ENCODE data around the gene BRINP1. TPM values are rescaled to one million over a fixed set of nuclear protein-coding genes. Genes with fewer than 3 reads are reported as not detected.

The BRINP1 gene
- total RNA-seq, 1 donor from 2014 or later = 14.0 TPM

- Mint-ChIP-seq H3K27me3 (ENCODE audit: unreplicated experiment) (peaks cover 2% of the 10 kb centered on the region), H3K36me3 (ENCODE audit: unreplicated experiment) (peaks cover 19% of the 10 kb centered on the region), H3K4me1 (ENCODE audit: low read depth, unreplicated experiment) (peaks cover 4% of the 10 kb centered on the region), H3K9me3 (ENCODE audit: unreplicated experiment) (peaks cover 11% of the 10 kb centered on the region), H3K4me3 (ENCODE audit: unreplicated experiment) (no peak overlapping the region), H3K27ac (ENCODE audit: unreplicated experiment) (no peak overlapping the region)
- DNase-seq = no peak
- TF ChIP-seq, protein P1, sequence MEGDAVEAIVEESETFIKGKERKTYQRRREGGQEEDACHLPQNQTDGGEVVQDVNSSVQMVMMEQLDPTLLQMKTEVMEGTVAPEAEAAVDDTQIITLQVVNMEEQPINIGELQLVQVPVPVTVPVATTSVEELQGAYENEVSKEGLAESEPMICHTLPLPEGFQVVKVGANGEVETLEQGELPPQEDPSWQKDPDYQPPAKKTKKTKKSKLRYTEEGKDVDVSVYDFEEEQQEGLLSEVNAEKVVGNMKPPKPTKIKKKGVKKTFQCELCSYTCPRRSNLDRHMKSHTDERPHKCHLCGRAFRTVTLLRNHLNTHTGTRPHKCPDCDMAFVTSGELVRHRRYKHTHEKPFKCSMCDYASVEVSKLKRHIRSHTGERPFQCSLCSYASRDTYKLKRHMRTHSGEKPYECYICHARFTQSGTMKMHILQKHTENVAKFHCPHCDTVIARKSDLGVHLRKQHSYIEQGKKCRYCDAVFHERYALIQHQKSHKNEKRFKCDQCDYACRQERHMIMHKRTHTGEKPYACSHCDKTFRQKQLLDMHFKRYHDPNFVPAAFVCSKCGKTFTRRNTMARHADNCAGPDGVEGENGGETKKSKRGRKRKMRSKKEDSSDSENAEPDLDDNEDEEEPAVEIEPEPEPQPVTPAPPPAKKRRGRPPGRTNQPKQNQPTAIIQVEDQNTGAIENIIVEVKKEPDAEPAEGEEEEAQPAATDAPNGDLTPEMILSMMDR (IDR thresholded peaks at IDR 0.05; ENCODE audit: partially characterized antibody, unreplicated experiment) = no peak
Measured at GRCh38 chr9:119166096-119166495, 203.1 kb downstream of the BRINP1 start.

DNA sequence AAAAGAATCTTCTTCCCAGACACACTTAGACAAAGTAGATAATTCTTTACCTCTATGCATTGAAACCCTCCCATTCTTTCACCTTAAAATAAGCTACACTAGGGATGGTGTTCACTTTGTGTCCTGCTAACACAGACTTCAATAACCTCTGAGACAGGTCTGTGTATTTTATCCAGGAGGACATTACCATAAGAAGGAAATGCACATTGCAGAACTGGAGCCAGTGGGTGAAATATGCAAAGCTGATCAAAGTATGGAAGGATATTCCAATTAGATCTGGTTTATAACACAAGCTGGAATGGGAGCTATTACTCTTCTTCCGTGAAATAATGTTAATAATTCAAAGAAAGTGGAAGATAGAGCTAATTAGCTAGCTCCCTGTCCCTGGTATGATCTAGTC lies 204.1 kb downstream of the BRINP1 start:
- peaks cover 2% of the 10 kb centered on the region for H3K27me3 Mint-ChIP-seq (ENCODE audit: unreplicated experiment)
- H3K4me3 Mint-ChIP-seq (ENCODE audit: unreplicated experiment) = no peak overlapping the region
- H3K27ac Mint-ChIP-seq (ENCODE audit: unreplicated experiment) = no peak overlapping the region
- peaks cover 4% of the 10 kb centered on the region for H3K4me1 Mint-ChIP-seq (ENCODE audit: low read depth, unreplicated experiment)
- TF ChIP-seq, protein P1 (IDR thresholded peaks at IDR 0.05; ENCODE audit: partially characterized antibody, unreplicated experiment) = no peak
- H3K9me3 Mint-ChIP-seq (ENCODE audit: unreplicated experiment) = peaks cover 11% of the 10 kb centered on the region
- no peak for DNase-seq
- H3K36me3 Mint-ChIP-seq (ENCODE audit: unreplicated experiment) = peaks cover 19% of the 10 kb centered on the region

DNA sequence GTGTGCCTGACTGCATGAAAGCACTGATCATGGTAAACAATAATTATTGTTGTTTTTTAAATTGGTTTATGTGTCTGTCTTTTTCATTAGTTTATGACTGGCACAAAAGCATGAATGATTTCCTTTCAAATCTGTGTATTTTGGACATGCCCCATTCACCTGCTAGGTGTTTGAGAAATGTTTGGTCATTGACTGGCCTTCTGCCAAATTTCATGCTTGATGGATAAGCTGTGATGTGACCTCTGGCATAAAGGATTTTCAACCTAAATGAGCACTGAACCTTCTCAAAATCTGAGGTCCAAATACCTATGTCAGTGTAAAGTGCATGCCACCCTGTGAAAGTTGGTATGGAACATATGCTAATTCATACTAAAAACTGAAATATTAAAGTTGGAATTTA lies 204.5 kb downstream of the BRINP1 start:
- Mint-ChIP-seq H3K9me3 (ENCODE audit: unreplicated experiment) (peaks cover 11% of the 10 kb centered on the region), H3K27me3 (ENCODE audit: unreplicated experiment) (peaks cover 2% of the 10 kb centered on the region), H3K4me3 (ENCODE audit: unreplicated experiment) (no peak overlapping the region), H3K27ac (ENCODE audit: unreplicated experiment) (no peak overlapping the region), H3K4me1 (ENCODE audit: low read depth, unreplicated experiment) (peaks cover 4% of the 10 kb centered on the region), H3K36me3 (ENCODE audit: unreplicated experiment) (peaks cover 19% of the 10 kb centered on the region)
- no peak for DNase-seq
- TF ChIP-seq, protein P1 (IDR thresholded peaks at IDR 0.05; ENCODE audit: partially characterized antibody, unreplicated experiment) = no peak

DNA sequence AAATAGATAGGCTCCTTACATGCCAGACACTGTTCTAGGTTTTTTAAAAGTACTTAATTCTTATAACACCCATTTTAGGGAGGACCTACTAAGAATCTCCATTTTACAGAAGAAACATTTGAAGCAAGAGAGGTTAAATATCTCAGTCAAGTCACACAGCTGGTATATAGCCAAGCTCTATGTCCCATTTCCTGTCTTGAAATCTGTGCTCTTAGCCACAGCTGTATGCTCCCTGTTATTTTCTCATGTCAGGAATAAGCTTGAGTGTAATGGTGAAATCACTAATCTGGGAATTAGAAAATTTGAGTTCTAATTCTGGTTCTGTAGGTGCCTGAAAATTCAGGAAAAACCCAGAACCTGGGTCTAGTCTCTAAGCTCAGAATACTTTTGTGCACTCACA lies 208.7 kb downstream of the BRINP1 start:
- TF ChIP-seq, protein P1 (IDR thresholded peaks at IDR 0.05; ENCODE audit: partially characterized antibody, unreplicated experiment) = no peak
- DNase-seq = no peak
- no peaks in the 10 kb centered on the region for H3K4me1 Mint-ChIP-seq (ENCODE audit: low read depth, unreplicated experiment)
- no peaks in the 10 kb centered on the region for H3K27me3 Mint-ChIP-seq (ENCODE audit: unreplicated experiment)
- H3K36me3 Mint-ChIP-seq (ENCODE audit: unreplicated experiment) = no peaks in the 10 kb centered on the region
- peaks cover 2% of the 10 kb centered on the region for H3K9me3 Mint-ChIP-seq (ENCODE audit: unreplicated experiment)
- no peak overlapping the region for H3K27ac Mint-ChIP-seq (ENCODE audit: unreplicated experiment)
- H3K4me3 Mint-ChIP-seq (ENCODE audit: unreplicated experiment) = no peak overlapping the region

- Mint-ChIP-seq H3K27me3 (ENCODE audit: unreplicated experiment) (peaks cover 2% of the 10 kb centered on the region), H3K27ac (ENCODE audit: unreplicated experiment) (no peak overlapping the region), H3K4me1 (ENCODE audit: low read depth, unreplicated experiment) (no peaks in the 10 kb centered on the region), H3K9me3 (ENCODE audit: unreplicated experiment) (peaks cover 2% of the 10 kb centered on the region), H3K4me3 (ENCODE audit: unreplicated experiment) (no peak overlapping the region), H3K36me3 (ENCODE audit: unreplicated experiment) (no peaks in the 10 kb centered on the region)
- TF ChIP-seq, protein P1 (IDR thresholded peaks at IDR 0.05; ENCODE audit: partially characterized antibody, unreplicated experiment) = no peak
- DNase-seq = no peak
Measured at GRCh38 chr9:119159386-119159785, 209.8 kb downstream of the BRINP1 start.
